ENCODE measurements around the gene ELMO1.

Gene ELMO1

GRCh38 chr7:37290731-37291130, 157.9 kb downstream of the ELMO1 start:
- peak; percentile 54 for DNase-seq

DNA sequence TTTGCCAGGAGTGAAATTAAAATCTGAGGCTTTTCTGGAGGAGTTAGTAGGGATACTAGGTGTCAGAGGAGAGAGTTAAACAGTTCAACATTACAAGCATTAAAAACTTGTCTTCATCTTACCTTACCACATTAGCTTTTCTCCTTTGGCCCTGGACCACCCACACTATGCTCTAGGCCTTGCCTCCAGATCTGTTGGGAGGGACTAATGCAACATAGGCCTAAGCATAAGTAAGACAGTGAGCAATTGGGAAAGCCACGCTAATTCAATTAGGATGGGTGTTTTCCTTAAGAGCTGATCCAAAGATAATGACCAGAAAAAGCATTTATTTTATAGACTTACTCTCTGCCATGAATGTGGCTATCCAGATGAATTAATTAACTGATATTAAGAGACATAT, 158.9 kb downstream of the ELMO1 start:
- DNase-seq = no peak

- DNase-seq = no peak
These were observed 159.3 kb downstream of the ELMO1 start for GRCh38 chr7:37289367-37289766.

DNA sequence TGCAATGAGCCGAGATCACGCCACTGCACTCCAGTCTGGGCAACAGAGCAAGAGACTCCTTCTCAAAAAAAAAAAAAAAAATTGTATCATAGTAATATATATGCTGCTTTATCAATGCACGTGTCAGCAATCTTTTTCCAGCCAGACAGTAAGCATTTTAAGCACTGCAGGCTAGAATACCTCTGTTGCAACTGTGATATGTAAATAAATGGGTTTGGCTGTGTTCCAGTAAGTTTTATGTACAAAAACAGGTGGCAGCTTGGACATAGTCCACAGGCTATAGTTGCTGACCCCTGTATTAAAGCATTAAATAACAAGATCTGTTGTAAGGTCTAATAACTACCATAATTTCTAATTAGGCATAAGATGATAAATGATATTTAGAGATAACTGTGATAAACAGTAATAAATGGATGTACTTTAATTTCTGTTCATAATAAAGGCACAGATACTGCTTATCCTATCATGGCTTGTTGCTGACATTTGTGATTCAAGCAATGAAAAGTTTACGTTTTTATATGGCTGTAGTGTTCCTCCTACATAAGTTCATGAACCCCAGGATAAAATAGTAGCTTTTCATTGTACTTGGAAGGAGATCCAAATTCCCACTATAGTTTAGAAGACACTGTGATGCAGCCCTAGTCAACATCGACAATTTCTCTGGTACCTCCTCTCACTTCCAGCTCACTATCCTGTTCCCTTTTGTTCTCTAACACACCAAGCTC, 161.4 kb downstream of the ELMO1 start:
- DNase-seq = no peak

GRCh38 chr7:37286454-37286832, 162.2 kb downstream of the ELMO1 start:
- DNase-seq = no peak

GRCh38 chr7:37285706-37286453, 162.8 kb downstream of the ELMO1 start:
- DNase-seq = no peak

GRCh38 chr7:37284805-37285231, 163.8 kb downstream of the ELMO1 start:
- peak; percentile 3 for DNase-seq

DNA sequence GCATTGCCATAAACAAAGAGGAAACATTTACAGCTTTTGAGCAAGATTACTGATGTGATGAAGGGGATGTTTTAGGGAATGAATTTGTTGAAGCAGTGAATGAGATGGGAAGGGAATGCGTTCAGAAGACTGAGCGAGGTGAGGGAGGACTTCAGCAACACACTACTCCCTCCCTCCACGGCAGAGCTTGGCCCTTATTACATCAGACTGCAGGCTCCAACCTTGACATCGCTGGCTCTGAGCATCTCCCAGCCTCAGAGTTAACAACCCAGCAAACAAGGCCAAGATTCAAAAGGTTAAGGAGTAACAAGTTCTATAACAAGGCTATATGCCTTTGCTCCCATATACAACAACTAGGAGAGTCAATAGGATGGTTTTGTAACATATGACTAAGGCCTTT, 164.4 kb downstream of the ELMO1 start:
- no peak for DNase-seq

DNA sequence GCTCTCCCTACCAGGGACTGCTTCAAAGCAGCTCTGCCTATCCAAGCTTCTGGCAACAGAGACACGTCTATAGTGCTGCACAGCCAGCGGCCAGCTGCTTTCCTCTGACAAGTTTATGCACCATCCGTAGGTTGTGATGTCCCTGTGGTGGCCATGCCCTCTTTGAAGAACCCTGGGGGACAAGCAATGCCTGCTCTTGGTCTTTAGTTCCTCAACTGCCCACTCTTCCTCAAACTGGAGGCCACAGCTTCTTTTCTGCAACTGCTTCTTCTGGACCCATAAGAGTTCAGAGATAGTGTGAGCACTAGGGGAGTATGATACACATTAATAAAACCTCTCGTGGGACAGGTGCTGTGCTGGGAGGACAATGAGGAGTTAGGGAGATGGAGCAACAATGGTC, 164.9 kb downstream of the ELMO1 start:
- no peak for DNase-seq

- DNase-seq = no peak
These were observed 165.7 kb downstream of the ELMO1 start for GRCh38 chr7:37282927-37283326.

- DNase-seq = no peak
These were observed 166.6 kb downstream of the ELMO1 start for GRCh38 chr7:37282093-37282444.

GRCh38 chr7:37281368-37282092, 167.1 kb downstream of the ELMO1 start:
- no peak for DNase-seq

GRCh38 chr7:37277513-37277912, 171.2 kb downstream of the ELMO1 start:
- DNase-seq = no peak

GRCh38 chr7:37275078-37275710, 173.5 kb downstream of the ELMO1 start:
- no peak for DNase-seq

GRCh38 chr7:37273891-37274290, 174.8 kb downstream of the ELMO1 start:
- no peak for DNase-seq

DNA sequence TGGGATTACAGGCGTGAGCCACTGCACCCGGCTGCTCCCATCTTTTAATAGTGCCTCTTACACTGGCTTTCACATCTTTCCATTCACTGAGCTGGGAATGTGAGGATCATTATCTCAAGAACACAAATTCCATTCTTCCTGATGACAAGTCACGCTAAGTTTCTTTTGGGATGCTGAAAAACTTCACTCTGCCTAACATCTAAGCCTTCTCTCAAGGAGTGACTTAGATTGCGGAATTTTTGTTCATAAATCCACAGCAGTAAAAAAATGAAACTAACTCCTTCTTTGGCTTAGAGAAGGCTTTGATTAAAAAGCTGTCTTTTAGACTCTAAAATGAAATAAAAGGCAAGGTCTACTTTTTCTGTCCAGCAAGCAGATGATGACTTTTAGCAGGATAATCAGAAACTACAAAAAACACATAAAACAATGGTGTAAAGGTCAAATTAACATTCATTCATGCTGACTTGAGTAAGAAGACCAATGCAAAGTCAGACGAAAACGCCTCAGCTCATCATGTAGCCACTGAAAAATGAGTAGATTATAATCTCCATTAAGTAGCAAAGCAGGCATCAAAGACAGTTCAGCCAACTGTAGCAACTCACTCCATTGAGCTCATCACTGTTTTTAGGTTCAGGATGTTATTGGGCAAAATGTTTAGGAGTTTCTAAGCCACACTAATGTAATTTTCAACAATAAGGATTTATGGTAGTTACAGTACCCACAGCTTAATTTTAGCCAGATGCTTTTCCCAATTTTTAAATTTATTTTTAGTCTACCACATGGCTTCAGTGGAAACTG, 178.8 kb downstream of the ELMO1 start:
- no peak for DNase-seq

GRCh38 chr7:37267251-37267650, 181.4 kb downstream of the ELMO1 start:
- DNase-seq = no peak

DNA sequence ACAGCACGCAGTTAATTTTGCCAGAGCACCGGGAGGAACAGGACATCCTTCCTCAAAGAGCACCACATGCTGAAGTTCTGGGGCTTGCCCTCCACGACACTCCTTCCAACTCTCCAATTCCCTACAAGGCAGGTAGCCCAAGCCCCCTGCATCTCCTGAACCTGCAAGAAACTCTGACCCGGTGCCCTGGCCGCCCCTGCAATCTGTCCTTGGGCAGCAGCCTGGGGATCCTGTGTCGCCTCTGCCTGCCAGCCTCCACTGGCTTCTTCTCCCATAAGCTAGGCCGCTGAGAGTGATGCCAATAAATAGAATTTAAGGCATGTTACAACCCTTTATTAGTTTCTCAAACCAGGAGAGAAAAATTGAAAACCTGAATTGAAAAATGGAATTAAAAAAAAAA, 182.8 kb downstream of the ELMO1 start:
- no peak for DNase-seq

DNA sequence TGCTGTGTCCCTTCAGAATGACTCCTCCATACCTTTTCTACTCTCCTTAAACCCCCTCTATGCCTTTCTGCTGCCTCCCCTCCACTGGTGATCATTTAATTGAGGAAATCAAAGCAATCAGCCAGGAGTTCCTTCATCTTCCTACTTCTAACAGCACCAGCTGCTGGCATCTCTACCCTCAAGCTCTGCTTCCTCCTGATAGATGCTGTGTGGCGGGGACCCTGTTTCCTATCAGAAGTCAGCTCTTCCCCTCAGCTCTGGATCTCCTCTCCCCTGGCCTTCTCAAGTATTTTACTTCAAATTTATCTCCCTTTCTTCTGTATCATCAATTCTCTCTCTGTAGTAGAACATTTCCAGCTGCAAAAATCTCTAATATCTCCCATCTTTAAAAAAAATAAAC, 183.7 kb downstream of the ELMO1 start:
- DNase-seq = no peak

GRCh38 chr7:37262181-37262580, 186.5 kb downstream of the ELMO1 start:
- no peak for DNase-seq

DNA sequence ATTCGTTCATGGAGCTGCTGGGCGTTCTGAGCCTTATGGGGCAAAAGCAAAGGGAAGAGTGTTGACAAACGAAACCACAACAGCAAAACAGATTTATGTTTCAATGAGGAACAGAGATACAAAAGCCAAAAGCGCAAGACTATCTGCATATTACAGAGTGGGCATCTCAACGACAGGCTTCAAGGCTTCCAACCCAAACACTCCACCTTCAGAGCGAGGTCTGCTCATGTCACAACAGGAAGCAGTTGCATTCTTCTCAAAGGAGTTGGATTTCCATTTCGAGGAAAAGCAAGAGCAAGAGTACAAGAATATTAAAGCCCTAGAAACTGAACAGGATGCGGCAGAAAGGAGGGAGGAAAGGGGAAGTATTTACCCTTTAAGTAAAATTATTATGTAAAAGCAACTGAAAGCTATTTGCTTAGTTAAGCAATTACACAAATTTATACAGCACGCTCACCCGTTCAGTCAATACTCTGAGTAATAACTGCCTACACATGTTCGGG, 189.3 kb downstream of the ELMO1 start:
- peak; percentile 92 for DNase-seq

DNA sequence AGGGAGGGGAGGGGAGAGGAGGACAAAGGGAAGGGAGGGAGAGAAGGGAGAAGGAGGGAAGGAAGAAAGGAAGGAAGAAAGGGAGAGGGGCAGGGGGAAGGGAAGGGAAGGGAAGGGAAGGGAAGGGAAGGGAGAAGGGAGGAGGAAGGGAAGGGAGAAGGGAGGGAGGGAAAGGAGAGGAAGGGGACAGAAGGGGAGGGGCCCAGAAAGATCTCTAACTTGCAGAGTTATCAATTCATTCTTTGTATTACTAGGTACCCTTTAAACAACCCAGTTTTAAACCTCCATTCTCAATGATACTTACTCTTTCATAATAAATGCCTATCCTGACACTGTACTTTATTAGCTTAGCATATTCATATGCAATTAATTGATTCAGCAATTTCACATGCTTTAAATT, 192.0 kb downstream of the ELMO1 start:
- DNase-seq = no peak
